GM23338 (cell line): ENCODE results near the gene TMEM9. TPM values are rescaled to one million over a fixed set of nuclear protein-coding genes. Genes with fewer than 3 reads are reported as not detected.

Source experiments
- ATAC-seq: fragments of 200-7000 bp; cut with Tn5 transposase; 3 replicates; pipeline ENCODE4 v1.9.1; 2020
- DNase-seq: peaks from one replicate; pipeline ENCODE4 v3.0.0-alpha.2; 2015; ENCODE audit warnings: low spot score
- H2AFZ ChIP-seq: fragments of 200-600 bp; sonication (generic); 2 replicates; pipeline ENCODE4 v1.8.0; 2016; ENCODE audit warnings: antibody characterized with exemption, mild to moderate bottlenecking, moderate library complexity
- H3F3A ChIP-seq: fragments of 200-600 bp; sonication (generic); replicated peaks from 2 replicates; pipeline ENCODE4 v1.8.0; 2017; ENCODE audit warnings: antibody characterized with exemption, mixed run types, low read depth
- H3K27ac ChIP-seq: fragments of 200-600 bp; sonication (generic); 2 replicates; pipeline ENCODE4 v1.6.1; 2016; ENCODE audit warnings: low read depth
- H3K27me3 ChIP-seq: fragments of 200-600 bp; sonication (generic); 2 replicates; pipeline ENCODE4 v1.8.0; 2016; ENCODE audit warnings: mild to moderate bottlenecking, mixed run types, moderate library complexity; ENCODE audit not compliant: insufficient read depth
- H3K36me3 ChIP-seq: fragments of 200-600 bp; sonication (generic); 2 replicates; pipeline ENCODE4 v1.8.0; 2016; ENCODE audit warnings: mild to moderate bottlenecking; ENCODE audit not compliant: insufficient read depth
- H3K4me1 ChIP-seq: fragments of 200-600 bp; sonication (generic); 2 replicates; pipeline ENCODE4 v1.8.0; 2016; ENCODE audit warnings: mild to moderate bottlenecking, moderate library complexity; ENCODE audit not compliant: insufficient read depth
- H3K4me2 ChIP-seq: fragments of 200-600 bp; sonication (generic); 2 replicates; pipeline ENCODE4 v1.7.1; 2017; ENCODE audit warnings: mixed run types
- H3K4me3 ChIP-seq: fragments of 200-600 bp; sonication (generic); 2 replicates; pipeline ENCODE4 v1.6.1; 2016; ENCODE audit warnings: mixed run types
- H3K79me2 ChIP-seq: fragments of 200-600 bp; sonication (generic); replicated peaks from 2 replicates; pipeline ENCODE4 v1.8.0; 2017; ENCODE audit warnings: mild to moderate bottlenecking; ENCODE audit not compliant: insufficient read depth
- H3K9me2 ChIP-seq: fragments of 200-600 bp; sonication (generic); 2 replicates; pipeline ENCODE4 v1.8.0; 2017; ENCODE audit not compliant: insufficient read depth
- H4K20me1 ChIP-seq: fragments of 200-600 bp; sonication (generic); replicated peaks from 2 replicates; pipeline ENCODE4 v1.8.0; 2017; ENCODE audit warnings: mild to moderate bottlenecking; ENCODE audit not compliant: insufficient read depth
- H3K27ac Mint-ChIP-seq: 2 replicates; pipeline ENCODE4 v1.8.0; 2020; ENCODE audit warnings: inconsistent platforms, mild to moderate bottlenecking, moderate library complexity, mixed read lengths
- H3K27me3 Mint-ChIP-seq: 3 replicates; pipeline ENCODE4 v1.8.0; 2022; ENCODE audit warnings: low read depth, mild to moderate bottlenecking, moderate library complexity, mixed read lengths, inconsistent platforms; ENCODE audit not compliant: insufficient read depth, poor library complexity
- H3K36me3 Mint-ChIP-seq: 3 replicates; pipeline ENCODE4 v1.8.0; 2021; ENCODE audit warnings: low read depth, mild to moderate bottlenecking, inconsistent platforms, moderate library complexity, mixed read lengths
- H3K4me1 Mint-ChIP-seq: 3 replicates; pipeline ENCODE4 v1.8.0; 2020; ENCODE audit warnings: mild to moderate bottlenecking, inconsistent platforms, mixed read lengths
- H3K4me3 Mint-ChIP-seq: 3 replicates; pipeline ENCODE4 v1.8.0; 2021; ENCODE audit warnings: moderate library complexity, mild to moderate bottlenecking, inconsistent platforms, mixed read lengths
- H3K9me3 Mint-ChIP-seq: 3 replicates; pipeline ENCODE4 v1.8.0; 2020; ENCODE audit warnings: moderate library complexity, mild to moderate bottlenecking, inconsistent platforms, mixed read lengths
- CREB1 ChIP-seq: fragments of 250-450 bp; sonication (Bioruptor Pico); IDR thresholded peaks from 2 replicates; pipeline ENCODE4 v1.5.0; 2020; ENCODE audit warnings: low read depth, mild to moderate bottlenecking, moderate library complexity
- ETS1 ChIP-seq: IDR thresholded peaks from 2 replicates; pipeline ENCODE4 v1.6.1; 2016; ENCODE audit warnings: antibody characterized with exemption
- EZH2phosphoT487 ChIP-seq: fragments of 200-600 bp; sonication (generic); IDR thresholded peaks from one replicate; pipeline ENCODE4 v1.8.1; 2018; ENCODE audit warnings: antibody characterized with exemption; ENCODE audit not compliant: unreplicated experiment
- NANOG ChIP-seq: IDR thresholded peaks from 2 replicates; pipeline ENCODE4 v1.6.1; 2016; ENCODE audit warnings: antibody characterized with exemption, borderline replicate concordance
- POLR2AphosphoS5 ChIP-seq: IDR thresholded peaks from 2 replicates; pipeline ENCODE4 v1.6.1; 2016; ENCODE audit warnings: antibody characterized with exemption, low read depth
- STAT1 ChIP-seq: IDR thresholded peaks from one replicate; pipeline ENCODE4 v1.6.1; 2016; ENCODE audit warnings: antibody characterized with exemption; ENCODE audit not compliant: unreplicated experiment
- ZNF114 ChIP-seq: fragments of 250-450 bp; sonication (Bioruptor Pico); IDR thresholded peaks from 2 replicates; pipeline ENCODE4 v1.5.0; 2020; ENCODE audit warnings: mild to moderate bottlenecking, moderate library complexity
- ZNF462 ChIP-seq: fragments of 250-450 bp; sonication (Bioruptor Pico); IDR thresholded peaks from 2 replicates; pipeline ENCODE4 v1.5.0; 2020; ENCODE audit warnings: mild to moderate bottlenecking, moderate library complexity
- polyA plus RNA-seq: library from polyadenylated mRNA; unstranded; fragments of >200 nt; fragmentation: Nextera tagmentation; extraction: Ambion mirVana; gene quantifications from 2 replicates; pipeline ENCODE4 v1.2.1, GENCODE V29; 2016
- total RNA-seq: library from RNA; depleted of rRNA; stranded (reverse); fragments of >200 nt; shearing (Covaris generic); gene quantifications from 2 replicates; pipeline ENCODE4 v1.2.3, GENCODE V29; 2014

Gene TMEM9
- total and polyA plus RNA-seq, 2 experiments from 2014 or later: 78.6 to 147 TPM

GRCh38 chr1:201116091-201116490, 38.2 kb downstream of the TMEM9 start (continued):
- TF ChIP-seq ZNF462 (CRISPR knock-in tag): no peak
- TF ChIP-seq ETS1: no peak
- no peak for TF ChIP-seq ZNF114 (CRISPR knock-in tag)
- no peak for TF ChIP-seq EZH2phosphoT487

GRCh38 chr1:201115390-201115937, 38.8 kb downstream of the TMEM9 start:
- Mint-ChIP-seq H3K36me3 (no peaks in the 10 kb centered on the region), H3K27me3 (peaks cover 43% of the 10 kb centered on the region), H3K27ac (no peak overlapping the region), H3K4me3 (no peak overlapping the region), H3K9me3 (no peaks in the 10 kb centered on the region), H3K4me1 (peaks cover 10% of the 10 kb centered on the region; the same call in 2 of the 3 replicates)
- ATAC-seq: no peak
- no peaks in the 10 kb centered on the region for H3K9me2 ChIP-seq
- H3F3A ChIP-seq: no peaks in the 10 kb centered on the region
- no peak for TF ChIP-seq CREB1
- TF ChIP-seq STAT1: no peak
- TF ChIP-seq NANOG: no peak
- TF ChIP-seq POLR2AphosphoS5: no peak
- peak overlapping the region; percentile 94 for H3K4me2 ChIP-seq
- H3K27ac ChIP-seq: no peak overlapping the region
- no peaks in the 10 kb centered on the region; the same call in 1 of the 2 replicates for H4K20me1 ChIP-seq
- H3K4me1 ChIP-seq: peaks cover 5% of the 10 kb centered on the region
- H3K36me3 ChIP-seq: no peaks in the 10 kb centered on the region
- no peaks in the 10 kb centered on the region for H3K79me2 ChIP-seq
- H2AFZ ChIP-seq: 0 out of 2 replicates have a peak overlapping the region, but pooled peaks have one; percentile 99
- no peak for DNase-seq
- H3K4me3 ChIP-seq: peak overlapping the region; percentile 79
- peaks cover 40% of the 10 kb centered on the region for H3K27me3 ChIP-seq
